ENCODE measurements around the gene NUDT7.

GRCh38 chr16:77761204-77761603 lies 38.9 kb downstream of the NUDT7 start:
- TF ChIP-seq CTCF (IDR thresholded peaks at IDR 0.05): no peak
- TF ChIP-seq POLR2AphosphoS5 (IDR thresholded peaks at IDR 0.05): no peak

All from esophagus muscularis mucosa (tissue), 3 donors.